Stimulated activated CD4-positive, alpha-beta T cell treated with anti-CD3 and anti-CD28 coated beads, Interleukin-1b, Interleukin-23, amount 100 ng/mL, for 4 hours (primary cell): Measurements from ENCODE around the gene TOMM20.
A peak's percentile ranks its signal among the peaks of the same experiment; 100 is the strongest.
"Not testable (repeated sequence)": the region's sequence is repeated elsewhere in the genome, so short reads cannot be mapped to it uniquely, and the experiment has no call there.

Experiments
- DNase-seq, 2 donors: peaks; one replicate each; pipeline ENCODE4 v3.0.0-alpha.2; 2020; ENCODE audit warnings: low read depth in 2 of 2

The TOMM20 gene

GRCh38 chr1:235101558-235102258 is 26.9 kb downstream of the TOMM20 start:
- no peak for DNase-seq

GRCh38 chr1:235100194-235100772 is 28.4 kb downstream of the TOMM20 start:
- DNase-seq: no peak

- no peak for DNase-seq
These were observed 29.6 kb downstream of the TOMM20 start for GRCh38 chr1:235098991-235099390.

GRCh38 chr1:235098547-235098946 is 30.1 kb downstream of the TOMM20 start:
- no peak for DNase-seq

GRCh38 chr1:235097501-235097900 is 31.1 kb downstream of the TOMM20 start:
- not testable (repeated sequence) for DNase-seq

GRCh38 chr1:235095938-235096562 is 32.6 kb downstream of the TOMM20 start:
- DNase-seq: no peak

- peak; percentile 79 to 85 for DNase-seq
These were observed 34.7 kb downstream of the TOMM20 start for GRCh38 chr1:235093696-235094592.

GRCh38 chr1:235093013-235093695 is 35.5 kb downstream of the TOMM20 start:
- no peak for DNase-seq

GRCh38 chr1:235092415-235092814 is 36.2 kb downstream of the TOMM20 start:
- not testable (repeated sequence) for DNase-seq

GRCh38 chr1:235092045-235092406 is 36.6 kb downstream of the TOMM20 start:
- not testable (repeated sequence) for DNase-seq

- DNase-seq: not testable (repeated sequence)
These were observed 37.2 kb downstream of the TOMM20 start for GRCh38 chr1:235091319-235092044.

- DNase-seq: no peak
These were observed 38.1 kb downstream of the TOMM20 start for GRCh38 chr1:235090406-235091069.

GRCh38 chr1:235088907-235089306 is 39.7 kb downstream of the TOMM20 start:
- DNase-seq: no peak

- DNase-seq: no peak
These were observed 40.2 kb downstream of the TOMM20 start for GRCh38 chr1:235088430-235088829.

- DNase-seq: no peak
These were observed 40.7 kb downstream of the TOMM20 start for GRCh38 chr1:235087906-235088305.

GRCh38 chr1:235085411-235086117 is 43.1 kb downstream of the TOMM20 start:
- not testable (repeated sequence) for DNase-seq

GRCh38 chr1:235080788-235081187 is 47.8 kb downstream of the TOMM20 start:
- not testable (repeated sequence) for DNase-seq

- DNase-seq: not testable (repeated sequence)
These were observed 48.4 kb downstream of the TOMM20 start for GRCh38 chr1:235080297-235080657.

- DNase-seq: no peak
These were observed 49.0 kb downstream of the TOMM20 start for GRCh38 chr1:235079443-235080296.
